ENCODE data around the gene CROT. TPM values are rescaled to one million over a fixed set of nuclear protein-coding genes. Genes with fewer than 3 reads are reported as not detected.

The CROT gene
- total and polyA plus RNA-seq, 2 experiments from 2014 or later = 8.9 to 14.0 TPM

DNA sequence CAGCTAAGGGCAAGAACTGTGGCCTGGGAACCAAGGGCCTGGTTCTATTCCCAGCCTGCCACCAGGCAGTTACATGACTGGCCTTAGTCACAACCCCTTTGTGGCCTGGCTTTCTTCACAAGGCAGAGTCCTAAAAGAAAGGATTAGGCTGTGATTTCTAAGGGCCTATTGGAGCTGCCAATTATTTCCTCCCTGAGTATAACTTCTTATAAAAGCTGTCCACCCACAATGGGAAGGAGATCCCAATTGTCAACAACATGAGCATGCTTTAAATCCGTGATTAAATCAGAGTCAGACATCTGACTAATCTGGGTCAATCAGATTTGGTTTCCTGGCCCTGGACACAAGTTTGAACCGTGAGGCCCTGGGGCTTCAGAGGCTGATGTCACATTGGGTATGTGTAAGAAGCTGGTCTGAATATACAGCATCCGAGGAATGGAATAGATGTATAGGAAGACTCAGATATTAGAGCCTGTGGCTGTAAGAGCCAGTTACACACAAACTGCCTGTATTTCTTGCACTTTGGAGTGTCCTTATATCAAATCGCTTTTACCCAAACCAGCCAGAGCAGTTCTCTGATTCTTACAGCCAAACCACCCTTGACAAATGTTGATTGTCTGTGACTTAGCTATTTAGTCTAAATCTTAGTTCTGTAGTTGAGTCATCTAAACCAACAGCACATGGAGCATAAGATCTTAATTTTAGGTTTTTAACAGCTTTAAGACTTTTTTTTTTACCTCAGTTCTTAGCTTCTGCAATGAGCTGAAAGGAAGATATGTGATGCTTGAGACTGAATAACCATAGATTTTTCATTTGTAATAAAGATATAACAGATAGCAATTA is 68.7 kb downstream of the CROT start (continued):
- TF ChIP-seq, protein P1, sequence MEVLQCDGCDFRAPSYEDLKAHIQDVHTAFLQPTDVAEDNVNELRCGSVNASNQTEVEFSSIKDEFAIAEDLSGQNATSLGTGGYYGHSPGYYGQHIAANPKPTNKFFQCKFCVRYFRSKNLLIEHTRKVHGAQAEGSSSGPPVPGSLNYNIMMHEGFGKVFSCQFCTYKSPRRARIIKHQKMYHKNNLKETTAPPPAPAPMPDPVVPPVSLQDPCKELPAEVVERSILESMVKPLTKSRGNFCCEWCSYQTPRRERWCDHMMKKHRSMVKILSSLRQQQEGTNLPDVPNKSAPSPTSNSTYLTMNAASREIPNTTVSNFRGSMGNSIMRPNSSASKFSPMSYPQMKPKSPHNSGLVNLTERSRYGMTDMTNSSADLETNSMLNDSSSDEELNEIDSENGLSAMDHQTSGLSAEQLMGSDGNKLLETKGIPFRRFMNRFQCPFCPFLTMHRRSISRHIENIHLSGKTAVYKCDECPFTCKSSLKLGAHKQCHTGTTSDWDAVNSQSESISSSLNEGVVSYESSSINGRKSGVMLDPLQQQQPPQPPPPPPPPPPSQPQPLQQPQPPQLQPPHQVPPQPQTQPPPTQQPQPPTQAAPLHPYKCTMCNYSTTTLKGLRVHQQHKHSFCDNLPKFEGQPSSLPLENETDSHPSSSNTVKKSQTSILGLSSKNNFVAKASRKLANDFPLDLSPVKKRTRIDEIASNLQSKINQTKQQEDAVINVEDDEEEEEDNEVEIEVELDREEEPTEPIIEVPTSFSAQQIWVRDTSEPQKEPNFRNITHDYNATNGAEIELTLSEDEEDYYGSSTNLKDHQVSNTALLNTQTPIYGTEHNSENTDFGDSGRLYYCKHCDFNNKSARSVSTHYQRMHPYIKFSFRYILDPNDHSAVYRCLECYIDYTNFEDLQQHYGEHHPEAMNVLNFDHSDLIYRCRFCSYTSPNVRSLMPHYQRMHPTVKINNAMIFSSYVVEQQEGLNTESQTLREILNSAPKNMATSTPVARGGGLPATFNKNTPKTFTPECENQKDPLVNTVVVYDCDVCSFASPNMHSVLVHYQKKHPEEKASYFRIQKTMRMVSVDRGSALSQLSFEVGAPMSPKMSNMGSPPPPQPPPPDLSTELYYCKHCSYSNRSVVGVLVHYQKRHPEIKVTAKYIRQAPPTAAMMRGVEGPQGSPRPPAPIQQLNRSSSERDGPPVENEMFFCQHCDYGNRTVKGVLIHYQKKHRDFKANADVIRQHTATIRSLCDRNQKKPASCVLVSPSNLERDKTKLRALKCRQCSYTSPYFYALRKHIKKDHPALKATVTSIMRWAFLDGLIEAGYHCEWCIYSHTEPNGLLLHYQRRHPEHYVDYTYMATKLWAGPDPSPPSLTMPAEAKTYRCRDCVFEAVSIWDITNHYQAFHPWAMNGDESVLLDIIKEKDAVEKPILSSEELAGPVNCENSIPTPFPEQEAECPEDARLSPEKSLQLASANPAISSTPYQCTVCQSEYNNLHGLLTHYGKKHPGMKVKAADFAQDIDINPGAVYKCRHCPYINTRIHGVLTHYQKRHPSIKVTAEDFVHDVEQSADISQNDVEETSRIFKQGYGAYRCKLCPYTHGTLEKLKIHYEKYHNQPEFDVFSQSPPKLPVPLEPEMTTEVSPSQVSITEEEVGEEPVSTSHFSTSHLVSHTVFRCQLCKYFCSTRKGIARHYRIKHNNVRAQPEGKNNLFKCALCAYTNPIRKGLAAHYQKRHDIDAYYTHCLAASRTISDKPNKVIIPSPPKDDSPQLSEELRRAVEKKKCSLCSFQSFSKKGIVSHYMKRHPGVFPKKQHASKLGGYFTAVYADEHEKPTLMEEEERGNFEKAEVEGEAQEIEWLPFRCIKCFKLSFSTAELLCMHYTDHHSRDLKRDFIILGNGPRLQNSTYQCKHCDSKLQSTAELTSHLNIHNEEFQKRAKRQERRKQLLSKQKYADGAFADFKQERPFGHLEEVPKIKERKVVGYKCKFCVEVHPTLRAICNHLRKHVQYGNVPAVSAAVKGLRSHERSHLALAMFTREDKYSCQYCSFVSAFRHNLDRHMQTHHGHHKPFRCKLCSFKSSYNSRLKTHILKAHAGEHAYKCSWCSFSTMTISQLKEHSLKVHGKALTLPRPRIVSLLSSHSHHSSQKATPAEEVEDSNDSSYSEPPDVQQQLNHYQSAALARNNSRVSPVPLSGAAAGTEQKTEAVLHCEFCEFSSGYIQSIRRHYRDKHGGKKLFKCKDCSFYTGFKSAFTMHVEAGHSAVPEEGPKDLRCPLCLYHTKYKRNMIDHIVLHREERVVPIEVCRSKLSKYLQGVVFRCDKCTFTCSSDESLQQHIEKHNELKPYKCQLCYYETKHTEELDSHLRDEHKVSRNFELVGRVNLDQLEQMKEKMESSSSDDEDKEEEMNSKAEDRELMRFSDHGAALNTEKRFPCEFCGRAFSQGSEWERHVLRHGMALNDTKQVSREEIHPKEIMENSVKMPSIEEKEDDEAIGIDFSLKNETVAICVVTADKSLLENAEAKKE (CRISPR knock-in tag; IDR thresholded peaks at IDR 0.05) = no peak
- no peak for TF ChIP-seq EZH2phosphoT487 (IDR thresholded peaks at IDR 0.05; ENCODE audit: unreplicated experiment)
- TF ChIP-seq ZNF114 (CRISPR knock-in tag; IDR thresholded peaks at IDR 0.05) = no peak
- no peak for TF ChIP-seq POLR2AphosphoS5 (IDR thresholded peaks at IDR 0.05; ENCODE audit: low read depth)

DNA sequence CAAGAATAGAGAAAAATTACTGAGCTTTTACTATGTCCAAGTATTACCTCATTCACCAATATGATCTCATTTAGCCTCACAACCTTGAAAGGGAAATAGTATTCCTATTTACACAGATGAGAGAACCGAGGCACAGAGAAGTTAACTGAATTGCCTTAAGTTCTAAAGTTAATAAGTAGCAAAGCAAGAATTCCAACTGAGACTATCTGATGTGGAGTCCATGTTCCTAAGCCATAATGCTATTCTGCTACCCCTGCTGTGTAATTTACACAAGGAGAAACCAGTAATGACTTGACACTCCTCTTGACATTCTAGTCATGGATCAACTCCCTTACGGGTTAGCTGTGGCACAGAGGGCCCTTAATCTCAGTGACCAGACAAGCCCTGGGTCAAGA is 69.3 kb downstream of the CROT start:
- Mint-ChIP-seq H3K4me1 (no peaks in the 10 kb centered on the region; the same call in 2 of the 3 replicates), H3K27me3 (ENCODE audit: insufficient read depth, low read depth, poor library complexity) (no peaks in the 10 kb centered on the region), H3K9me3 (no peaks in the 10 kb centered on the region), H3K36me3 (ENCODE audit: low read depth) (no peaks in the 10 kb centered on the region), H3K4me3 (no peak overlapping the region), H3K27ac (no peak overlapping the region)
- Histone ChIP-seq H3F3A (replicated peaks; ENCODE audit: low read depth) (no peaks in the 10 kb centered on the region), H3K4me1 (ENCODE audit: insufficient read depth) (no peaks in the 10 kb centered on the region), H3K9me2 (ENCODE audit: insufficient read depth) (no peaks in the 10 kb centered on the region), H3K36me3 (ENCODE audit: insufficient read depth) (no peaks in the 10 kb centered on the region), H3K27me3 (ENCODE audit: insufficient read depth) (no peaks in the 10 kb centered on the region), H3K79me2 (replicated peaks; ENCODE audit: insufficient read depth) (no peaks in the 10 kb centered on the region), H3K27ac (ENCODE audit: low read depth) (no peak overlapping the region), H2AFZ (no peak overlapping the region), H3K4me3 (no peak overlapping the region), H3K4me2 (no peak overlapping the region), H4K20me1 (replicated peaks; ENCODE audit: insufficient read depth) (no peaks in the 10 kb centered on the region)
- DNase-seq (ENCODE audit: low spot score) (no peak), ATAC-seq (no peak)
- TF ChIP-seq CREB1 (CRISPR knock-in tag; IDR thresholded peaks at IDR 0.05; ENCODE audit: low read depth) (no peak), EZH2 (IDR thresholded peaks at IDR 0.05; ENCODE audit: low read depth, unreplicated experiment) (no peak), ZNF114 (CRISPR knock-in tag; IDR thresholded peaks at IDR 0.05) (no peak)

Data from GM23338 (cell line).